HG02678 (cell line): ENCODE data around the gene ZDHHC4.

Source experiments
- ATAC-seq: cut with Tn5 transposase; IDR thresholded peaks from one replicate; pipeline ENCODE4 v1.9.1; 2021; ENCODE audit warnings: mild to moderate bottlenecking, moderate library complexity; ENCODE audit not compliant: unreplicated experiment

Gene ZDHHC4

DNA sequence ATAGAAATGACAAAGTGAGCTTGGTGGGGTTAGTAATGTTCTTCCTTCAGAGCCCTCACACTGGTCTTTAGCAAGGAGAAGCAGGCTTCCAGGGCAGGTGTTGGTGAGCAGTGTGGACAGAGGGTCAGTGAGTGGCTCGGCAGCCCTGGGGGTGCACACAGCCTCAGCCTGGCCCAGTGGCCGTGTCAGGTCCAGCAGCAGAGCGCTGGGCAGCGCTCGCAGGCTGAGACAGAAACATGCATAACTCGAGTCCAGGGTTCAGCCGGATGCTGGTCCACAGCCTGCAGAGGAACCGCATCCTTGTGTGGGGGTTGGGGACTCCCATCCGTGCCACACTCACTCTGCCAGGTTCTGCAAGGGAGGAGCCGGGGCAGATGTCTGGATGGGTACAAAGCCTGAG is 27.2 kb downstream of the ZDHHC4 start:
- no peak for ATAC-seq

DNA sequence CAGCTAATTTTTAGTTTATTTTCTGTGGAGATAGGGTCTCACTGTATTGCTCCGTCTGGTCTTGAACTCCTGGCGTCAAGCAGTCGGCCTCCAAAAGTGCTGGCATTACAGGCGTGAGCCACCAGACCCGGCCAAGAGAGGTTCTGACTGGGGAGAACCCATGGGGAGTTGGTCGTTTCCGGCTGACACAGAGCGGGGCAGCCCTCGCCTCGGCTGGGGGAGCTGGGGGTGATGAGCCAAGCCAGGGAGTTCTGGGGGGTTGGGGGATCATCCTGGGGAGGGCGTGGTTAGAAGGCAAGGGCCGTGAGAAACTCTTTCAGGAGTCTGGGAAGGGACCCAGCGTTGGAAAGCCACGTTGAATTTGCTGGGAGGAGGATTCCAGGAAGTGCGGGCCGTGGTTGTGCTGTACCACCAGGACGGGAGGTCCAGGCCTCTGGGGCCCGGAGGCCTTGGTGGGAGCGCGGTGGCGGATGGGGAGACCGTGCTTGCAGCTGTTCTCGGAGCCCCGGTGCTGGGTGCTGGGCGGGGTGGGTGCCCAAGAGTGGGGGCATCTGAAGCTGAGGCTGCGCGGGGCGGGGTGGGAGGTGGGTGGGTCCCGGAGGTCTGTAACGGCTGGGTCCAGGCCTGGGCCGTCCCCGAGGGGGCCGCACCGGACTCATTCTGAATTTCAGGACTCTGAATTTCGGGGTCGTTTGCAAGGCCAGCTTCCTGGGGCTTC is 29.8 kb downstream of the ZDHHC4 start:
- no peak for ATAC-seq

DNA sequence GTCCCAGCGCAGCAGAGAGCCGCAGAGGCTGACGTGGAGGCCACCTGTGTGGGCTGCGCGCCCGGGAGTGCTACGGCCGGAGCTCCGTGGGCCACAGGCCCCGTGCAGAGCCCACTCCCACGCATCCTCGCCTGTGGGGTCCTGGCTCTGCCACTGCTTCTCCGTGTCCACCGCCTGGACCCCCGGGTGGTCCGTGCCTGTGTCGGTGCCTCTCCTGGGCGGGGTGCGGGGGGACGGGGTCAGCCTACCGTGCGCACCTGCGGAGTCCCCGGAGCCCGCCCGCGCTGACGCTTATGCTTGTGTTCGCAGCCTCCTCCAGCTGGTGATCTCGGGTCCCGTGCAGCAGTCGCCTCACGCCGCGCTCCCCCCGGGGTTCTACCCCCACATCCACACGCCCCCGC is 30.4 kb downstream of the ZDHHC4 start:
- no peak for ATAC-seq

DNA sequence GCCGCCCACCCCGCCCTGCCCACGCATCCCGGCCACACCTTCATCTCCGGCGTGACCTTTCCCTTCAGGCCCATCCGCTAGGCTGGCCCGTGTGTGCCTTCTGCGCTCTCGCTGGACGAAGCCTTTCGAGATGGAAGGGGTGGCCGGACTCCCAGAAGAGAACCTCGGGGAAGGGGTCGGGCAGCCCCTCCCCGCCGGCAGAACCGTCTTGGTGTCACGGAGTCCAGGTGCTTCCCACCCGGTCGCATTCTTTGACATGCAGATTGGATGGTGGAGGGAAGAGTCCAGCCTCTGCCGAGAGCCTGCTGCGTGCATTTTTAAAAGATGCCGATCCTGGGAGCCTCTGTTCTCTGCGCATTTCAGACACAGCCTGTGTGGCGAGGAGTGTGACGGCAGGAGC is 30.8 kb downstream of the ZDHHC4 start:
- ATAC-seq, result no peak

DNA sequence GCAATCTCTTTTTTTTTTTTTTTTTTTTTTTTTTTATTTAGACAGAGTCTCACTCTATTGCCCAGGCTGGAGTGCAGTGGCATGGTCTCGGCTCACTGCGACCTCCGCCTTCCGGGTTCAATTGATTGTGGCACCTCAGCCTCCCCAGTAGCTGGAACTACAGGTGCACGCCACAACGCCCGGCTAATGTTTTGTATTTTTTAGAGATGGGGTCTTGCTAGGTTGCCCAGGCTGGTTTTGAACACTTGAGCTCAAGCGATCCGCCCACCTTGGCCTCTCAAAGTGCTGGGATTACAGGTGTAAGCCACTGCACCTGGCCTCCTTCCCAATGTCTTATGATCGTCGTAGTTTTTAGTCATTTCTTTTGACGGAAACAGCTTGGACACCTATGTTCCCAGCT is 31.5 kb downstream of the ZDHHC4 start:
- no peak for ATAC-seq

DNA sequence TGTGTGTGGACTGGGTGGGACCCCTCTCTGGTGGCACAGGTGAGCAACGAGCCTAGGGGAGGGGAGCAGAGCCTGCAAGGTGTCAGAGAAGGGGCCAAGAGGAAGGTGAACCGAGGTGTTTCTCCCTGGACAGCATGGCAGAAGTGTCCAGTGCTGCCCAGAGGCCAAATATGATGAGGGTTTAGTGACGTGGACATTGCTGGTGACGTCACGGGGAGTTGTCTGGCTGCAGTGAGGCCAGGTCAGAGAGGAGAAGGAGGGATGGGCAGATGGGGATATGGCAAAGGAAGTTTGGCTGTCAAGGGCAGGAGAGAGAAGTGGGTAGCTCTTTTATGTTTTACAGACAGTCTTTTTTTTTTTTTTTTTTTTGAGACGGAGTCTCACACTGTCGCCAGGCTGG is 35.6 kb downstream of the ZDHHC4 start:
- ATAC-seq, result no peak

DNA sequence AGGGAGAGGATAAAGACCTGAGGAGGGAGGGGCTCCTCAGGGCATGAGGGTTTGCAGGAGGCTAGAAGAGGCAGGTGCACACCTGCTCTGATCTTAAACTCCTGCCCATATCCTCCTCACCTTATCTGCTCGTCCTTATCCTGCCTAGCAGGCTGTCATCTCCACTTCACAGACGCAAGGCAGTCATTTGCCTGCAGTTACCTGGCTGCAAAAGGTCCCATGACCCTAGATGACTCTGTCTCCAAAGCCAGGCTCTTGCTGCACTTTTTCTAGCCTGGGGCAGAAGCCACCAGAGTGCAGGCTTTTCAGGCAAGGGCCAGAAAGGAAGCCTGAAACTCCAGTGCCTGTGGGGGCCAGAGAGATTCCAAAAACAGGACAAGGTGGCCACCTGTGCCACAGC is 36.5 kb downstream of the ZDHHC4 start:
- ATAC-seq, result no peak

DNA sequence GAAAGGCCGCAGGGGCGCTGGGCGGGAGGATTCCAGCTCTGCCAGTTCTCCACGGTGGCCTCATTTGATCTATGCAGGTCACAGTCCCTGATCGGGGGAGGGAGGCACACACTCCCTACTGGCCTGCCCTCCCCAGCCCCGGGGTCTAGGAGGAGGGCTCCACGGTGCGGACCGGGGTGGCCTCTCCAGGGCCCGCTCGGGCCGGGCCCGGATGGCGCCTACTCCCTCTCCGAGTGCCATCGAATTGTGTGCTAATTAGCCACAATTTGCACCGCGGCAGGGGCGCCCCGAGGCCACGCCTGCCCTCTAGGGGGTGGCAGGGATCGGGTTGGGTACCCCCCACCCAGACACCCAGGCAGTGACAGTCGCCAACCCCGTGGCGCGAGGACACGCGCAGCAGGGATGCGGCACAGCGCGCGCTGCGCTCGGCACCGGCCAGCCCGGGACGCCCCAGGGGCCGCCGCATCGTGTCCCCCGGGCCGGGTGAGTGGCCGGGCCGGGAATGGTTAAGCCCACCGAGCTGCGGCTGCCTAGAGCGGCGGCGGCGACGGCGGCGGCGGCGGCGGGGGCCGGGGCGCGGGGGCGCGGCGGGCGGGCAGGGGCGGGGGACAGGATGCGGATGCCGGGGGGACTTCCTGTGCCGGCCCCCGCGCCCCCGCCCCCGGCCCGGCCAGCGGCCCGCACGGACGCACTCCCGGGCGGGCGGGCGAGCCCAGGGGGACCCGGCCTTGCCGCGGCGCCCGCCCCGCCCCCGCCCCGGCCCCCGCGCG is 37.9 kb downstream of the ZDHHC4 start, which contains the start of gene ZNF853:
ZNF853 (plus strand) TSS at position 658 of the 770 bp plus-strand sequence. CDS start 565 bp downstream, outside the sequence.
- no peak for ATAC-seq

DNA sequence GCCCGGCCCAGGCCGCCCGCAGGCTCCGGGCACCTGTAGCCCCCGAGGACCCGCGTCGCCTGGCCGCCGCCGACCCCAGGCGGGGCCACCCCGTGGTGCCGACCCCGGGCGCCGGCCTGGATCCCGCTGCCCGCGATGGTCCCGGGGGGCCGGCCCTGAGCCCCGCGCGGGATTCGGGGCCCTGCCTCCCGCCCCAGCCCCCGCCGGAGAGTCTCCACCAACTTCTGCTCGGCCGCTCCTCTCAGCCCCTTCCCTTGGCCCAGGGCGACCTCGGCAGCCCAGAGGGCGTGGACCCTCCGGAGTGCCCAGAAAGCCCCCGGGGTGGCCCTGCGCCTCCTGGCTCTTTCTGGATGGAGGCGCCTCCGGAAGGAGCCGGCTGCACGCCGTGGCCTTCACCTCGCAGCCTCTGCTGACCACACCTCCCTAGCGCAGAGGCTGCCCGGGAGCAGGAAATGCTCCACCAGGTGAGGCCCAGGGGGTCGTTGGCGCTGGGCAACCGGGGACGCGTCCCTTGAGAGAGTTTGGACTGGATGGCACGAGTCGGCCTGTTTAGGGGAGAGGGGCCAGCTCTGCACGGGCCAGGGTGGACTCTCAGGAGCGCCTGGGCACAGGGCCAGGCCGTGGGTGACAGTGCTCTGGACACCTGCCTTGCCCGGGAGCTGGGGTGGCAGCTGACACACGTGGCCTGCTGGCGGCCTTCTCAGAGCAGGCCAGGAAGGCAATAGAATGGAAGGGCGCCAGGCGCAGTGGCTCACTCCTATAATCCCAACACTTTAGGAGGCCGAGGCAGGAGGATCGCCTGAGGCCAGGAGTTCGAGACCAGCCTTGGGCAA is 38.7 kb downstream of the ZDHHC4 start:
- no peak for ATAC-seq

DNA sequence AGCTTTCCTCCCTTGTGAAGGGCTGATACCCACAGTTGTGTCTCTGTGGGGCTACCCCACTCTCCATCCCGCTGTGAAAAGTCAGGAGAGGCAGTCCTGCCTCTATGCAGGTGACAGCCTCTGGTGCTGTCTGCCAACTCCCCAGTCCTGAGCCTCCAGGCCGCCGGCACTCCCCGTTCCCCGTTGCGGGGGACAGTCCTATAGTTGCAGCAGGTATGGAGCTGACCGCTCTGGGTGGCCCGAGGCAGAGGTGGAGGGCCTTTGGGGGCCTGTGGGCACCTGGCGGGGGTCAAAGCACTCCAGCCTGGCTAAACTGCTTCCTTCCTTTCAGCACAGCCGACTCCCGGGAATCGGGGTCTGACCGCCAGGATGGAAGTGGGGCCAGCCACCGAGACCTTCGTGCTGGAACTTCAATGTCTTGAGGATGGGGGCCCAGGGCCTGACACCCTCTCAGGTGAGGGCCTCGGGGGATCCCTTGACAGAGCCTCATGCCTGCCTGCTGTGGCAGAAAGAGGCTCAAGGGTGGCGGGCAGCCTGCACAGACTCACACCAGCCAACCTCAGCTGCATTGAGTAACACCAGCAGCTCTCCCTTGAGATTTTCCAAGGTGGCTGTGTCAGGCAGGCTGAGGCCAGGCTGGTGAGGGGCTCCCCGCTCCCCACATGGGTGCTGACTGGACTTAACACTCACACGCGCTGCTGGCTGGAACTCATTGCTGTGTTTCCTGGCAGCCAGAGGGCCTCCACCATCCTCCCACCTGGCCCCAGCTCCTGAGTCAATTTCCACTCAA is 39.8 kb downstream of the ZDHHC4 start:
- ATAC-seq, result no peak

DNA sequence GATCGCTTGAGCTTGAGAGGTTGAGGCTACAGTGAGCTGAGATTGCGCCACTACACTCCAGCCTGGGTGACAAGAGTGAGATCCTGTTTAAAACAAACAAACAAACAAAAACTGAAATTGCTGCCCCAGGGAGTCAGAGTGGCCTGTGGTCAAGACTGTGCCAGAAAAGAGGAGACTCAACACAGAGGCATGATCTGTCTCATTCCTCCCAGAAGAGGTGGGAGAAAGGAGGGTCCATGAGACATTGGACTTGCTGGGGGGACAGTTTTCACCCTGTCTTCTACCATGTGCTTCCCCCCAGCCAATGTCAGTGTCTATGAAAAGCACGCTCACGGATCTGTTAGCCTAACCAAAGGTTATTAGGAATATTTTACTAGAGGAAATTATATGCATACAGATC is 41.4 kb downstream of the ZDHHC4 start:
- no peak for ATAC-seq

DNA sequence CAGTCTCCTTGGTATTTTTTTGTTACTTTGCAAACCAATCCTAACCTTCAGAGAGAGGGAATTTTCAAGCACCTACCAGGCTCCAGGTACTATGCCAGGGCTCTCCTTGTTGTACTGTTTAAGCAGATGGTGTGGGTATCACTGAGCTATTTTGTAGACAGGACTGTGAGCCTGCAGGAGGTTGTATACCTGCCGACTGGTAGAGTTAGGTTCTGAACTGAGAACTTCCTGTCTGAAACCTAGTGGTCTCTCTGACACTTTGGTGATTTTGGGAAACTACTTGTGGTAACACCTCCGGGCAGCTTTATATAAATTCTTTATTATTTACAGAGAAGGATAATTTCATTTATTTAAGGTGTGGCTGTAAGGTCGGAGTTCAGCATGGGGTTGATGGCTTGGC is 42.7 kb downstream of the ZDHHC4 start:
- ATAC-seq, result no peak

DNA sequence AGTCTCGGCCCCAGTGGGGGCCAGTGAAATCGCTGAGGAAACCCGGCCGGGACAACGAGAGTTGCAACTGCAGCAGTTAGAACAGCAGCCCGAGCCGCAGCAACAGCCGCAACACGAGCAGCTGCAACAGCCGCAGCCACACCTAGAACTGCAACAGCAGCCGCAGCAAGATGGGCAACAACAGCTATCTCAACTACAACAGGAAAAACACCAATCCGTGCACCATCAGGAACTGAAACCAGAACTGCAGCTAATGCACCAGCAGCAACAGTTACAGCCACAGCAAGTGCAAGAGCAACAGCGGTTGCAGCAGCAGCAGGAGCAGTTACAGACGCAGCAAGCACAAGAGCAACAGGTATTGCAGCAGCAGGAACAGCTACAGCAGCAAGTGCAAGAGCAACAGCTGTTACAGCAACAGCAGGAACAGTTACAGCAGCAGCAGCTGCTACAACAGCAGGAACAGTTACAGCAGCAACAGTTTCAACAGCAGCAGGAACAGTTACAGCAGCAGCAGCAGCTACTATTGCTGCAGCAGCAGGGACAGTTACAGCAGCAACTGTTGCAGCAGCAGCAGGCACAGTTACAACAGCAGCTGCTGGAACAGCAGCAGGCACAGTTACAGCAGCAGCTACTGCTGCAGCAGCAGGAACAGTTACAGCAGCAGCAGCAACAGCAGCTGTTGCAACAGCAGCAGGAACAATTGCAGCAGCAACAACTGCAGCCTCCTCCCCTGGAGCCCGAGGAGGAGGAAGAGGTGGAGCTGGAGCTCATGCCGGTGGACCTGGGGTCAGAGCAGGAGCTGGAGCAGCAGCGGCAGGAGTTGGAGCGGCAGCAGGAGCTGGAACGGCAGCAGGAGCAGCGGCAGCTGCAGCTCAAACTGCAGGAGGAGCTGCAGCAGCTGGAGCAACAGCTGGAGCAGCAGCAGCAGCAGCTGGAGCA is 44.2 kb downstream of the ZDHHC4 start:
- ATAC-seq, result no peak

DNA sequence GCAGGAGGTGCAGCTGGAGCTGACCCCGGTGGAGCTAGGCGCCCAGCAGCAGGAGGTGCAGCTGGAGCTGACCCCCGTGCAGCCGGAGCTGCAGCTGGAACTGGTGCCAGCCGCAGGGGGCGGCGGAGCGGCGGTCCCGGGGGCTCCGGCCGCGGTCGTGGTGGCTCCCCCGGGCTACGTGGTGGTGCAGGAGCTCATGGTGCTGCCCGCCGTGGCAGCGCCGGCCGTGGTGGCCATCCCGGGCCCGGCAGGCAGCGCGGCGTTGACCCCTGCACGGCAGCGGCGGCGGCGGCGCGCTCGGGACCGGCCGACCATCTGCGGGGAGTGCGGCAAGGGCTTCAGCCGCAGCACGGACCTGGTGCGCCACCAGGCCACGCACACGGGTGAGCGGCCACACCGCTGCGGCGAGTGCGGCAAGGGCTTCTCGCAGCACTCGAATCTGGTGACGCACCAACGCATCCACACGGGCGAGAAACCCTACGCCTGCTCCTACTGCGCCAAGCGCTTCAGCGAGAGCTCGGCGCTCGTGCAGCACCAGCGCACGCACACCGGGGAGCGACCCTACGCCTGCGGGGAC is 45.0 kb downstream of the ZDHHC4 start:
- no peak for ATAC-seq

DNA sequence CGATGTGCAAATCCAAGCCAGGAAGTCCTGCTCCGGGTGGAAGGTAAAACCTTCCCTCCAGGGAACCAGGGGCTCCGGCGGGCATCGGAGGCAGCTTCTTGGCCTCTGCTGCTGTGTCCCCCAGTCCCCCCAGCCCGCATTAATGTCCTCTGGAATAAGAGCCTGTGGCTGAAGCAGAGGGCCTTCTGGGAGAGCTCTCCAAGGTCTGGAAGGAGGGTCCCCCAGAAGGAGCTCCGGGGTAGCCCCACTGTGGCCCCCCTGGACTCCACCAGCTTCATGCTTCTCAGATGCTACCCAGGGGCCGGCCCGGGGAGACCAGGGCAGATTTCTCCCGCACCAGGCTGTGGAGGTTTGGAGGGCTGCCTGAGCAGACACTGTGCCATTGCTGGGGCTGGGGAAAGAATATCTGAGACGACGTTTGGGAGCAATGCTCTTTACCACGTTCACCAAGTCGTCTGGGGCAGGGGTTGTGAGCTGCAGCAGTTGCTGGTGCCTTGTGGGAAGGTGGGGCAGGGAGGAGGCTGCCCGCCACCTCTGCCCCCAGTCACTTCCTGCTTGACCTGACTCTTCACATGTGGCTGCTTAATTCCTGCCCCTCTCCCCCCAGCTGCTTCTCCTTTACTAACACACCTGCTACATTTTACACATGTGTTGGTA is 46.5 kb downstream of the ZDHHC4 start:
- peak; percentile 49 for ATAC-seq

DNA sequence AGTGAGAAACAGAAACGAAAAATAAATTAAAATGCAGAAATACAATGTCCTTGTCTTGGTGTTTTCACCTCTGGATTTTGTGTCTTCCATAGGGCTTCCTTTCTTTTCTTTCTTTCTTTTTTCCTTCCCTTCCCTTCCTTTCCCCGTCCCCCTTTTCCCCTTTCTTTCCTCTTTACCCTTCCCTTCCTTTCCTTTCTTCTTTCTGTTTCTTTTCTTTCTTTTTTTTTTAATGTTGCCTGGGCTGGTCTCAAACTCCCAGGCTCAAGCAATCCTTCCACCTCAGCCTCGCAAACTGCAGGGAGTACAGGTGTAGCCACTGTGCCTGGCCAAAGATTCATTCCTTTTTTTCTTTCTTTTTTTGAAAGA is 47.0 kb downstream of the ZDHHC4 start:
- ATAC-seq, result no peak

DNA sequence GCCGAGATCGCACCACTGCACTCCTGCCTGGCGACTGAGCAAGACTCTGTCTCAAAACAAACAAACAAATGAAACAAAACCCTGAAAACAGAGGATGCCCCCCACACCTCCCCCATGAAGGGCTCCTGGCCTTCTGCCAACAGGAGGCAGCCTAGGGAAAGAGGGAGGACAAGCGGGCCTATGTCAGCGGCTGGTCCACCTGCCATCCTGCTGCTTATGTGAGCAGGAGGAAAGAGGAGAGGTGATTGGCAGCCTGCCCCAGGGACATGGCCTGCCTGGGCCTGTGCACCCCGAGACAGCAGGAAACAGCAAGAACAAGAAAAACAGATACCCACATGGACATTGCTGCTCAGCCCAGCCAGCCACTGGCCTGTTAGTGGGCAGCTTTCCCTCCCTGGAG is 50.8 kb downstream of the ZDHHC4 start:
- no peak for ATAC-seq

DNA sequence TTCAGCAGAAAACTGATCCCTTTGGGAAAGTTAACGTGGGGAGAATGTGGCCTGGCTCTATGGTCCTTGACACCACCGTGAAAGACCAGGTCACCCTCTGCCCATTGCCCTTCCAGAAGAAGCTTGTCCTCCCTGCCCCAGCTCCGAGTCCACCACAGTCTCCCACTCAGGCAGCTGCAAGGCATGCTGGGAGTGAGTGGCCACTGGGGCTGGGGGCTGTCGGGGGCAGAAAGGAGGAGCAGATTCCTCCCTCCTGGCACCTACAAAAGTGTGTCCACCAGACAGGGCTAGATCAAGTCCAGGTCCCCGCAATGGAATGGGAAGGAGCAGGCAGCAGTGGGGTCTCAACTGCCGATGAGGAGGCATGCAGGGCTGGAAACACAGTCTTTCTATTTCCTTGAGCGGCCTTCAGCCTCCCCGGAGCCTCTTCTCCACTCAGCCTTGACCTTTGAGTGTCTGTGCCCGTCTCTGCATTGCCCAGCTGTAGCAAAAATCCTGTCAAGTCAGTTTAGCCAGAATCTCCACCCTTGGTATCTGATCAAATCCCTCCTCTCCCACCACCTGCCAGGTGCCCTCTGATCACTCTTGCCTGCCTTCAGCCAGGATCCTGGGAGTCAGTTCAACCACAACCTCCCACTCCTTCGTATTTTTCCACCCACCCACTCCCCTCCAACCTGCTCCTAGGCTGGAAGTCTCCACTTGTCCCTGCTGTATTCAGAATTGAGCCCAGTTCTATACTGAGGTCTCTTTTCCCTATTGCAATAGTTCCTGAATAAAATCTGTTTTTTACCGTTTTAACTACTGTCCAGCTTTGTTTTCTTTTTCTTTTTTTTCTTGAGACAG is 53.0 kb downstream of the ZDHHC4 start:
- ATAC-seq, result no peak
